ENCODE measurements around the gene STUM.
"Not testable (repeated sequence)": the region's sequence is repeated elsewhere in the genome, so short reads cannot be mapped to it uniquely, and the experiment has no call there.

Gene STUM

GRCh38 chr1:226584164-226584563 lies 35.6 kb downstream of the STUM start:
- no peak for DNase-seq

- no peak for DNase-seq
These were observed 37.6 kb downstream of the STUM start for GRCh38 chr1:226586116-226586515.

GRCh38 chr1:226586650-226587422 lies 38.3 kb downstream of the STUM start:
- no peak for DNase-seq

- DNase-seq = no peak
These were observed 39.9 kb downstream of the STUM start for GRCh38 chr1:226588484-226588883.

GRCh38 chr1:226589008-226589733 lies 40.6 kb downstream of the STUM start:
- DNase-seq = no peak

GRCh38 chr1:226590614-226591013 lies 42.0 kb downstream of the STUM start:
- no peak for DNase-seq

- DNase-seq = no peak
These were observed 45.0 kb downstream of the STUM start for GRCh38 chr1:226593541-226593940.

GRCh38 chr1:226596531-226597165 lies 48.1 kb downstream of the STUM start:
- no peak for DNase-seq

- DNase-seq = no peak
These were observed 49.3 kb downstream of the STUM start for GRCh38 chr1:226597616-226598454.

GRCh38 chr1:226598455-226598849 lies 49.9 kb downstream of the STUM start:
- no peak for DNase-seq

- DNase-seq = not testable (repeated sequence)
These were observed 50.4 kb downstream of the STUM start for GRCh38 chr1:226598955-226599354.

GRCh38 chr1:226599636-226600238 lies 51.2 kb downstream of the STUM start:
- no peak for DNase-seq

- no peak for DNase-seq
These were observed 51.7 kb downstream of the STUM start for GRCh38 chr1:226600254-226600653.

- DNase-seq = no peak
These were observed 52.9 kb downstream of the STUM start for GRCh38 chr1:226601456-226601855.

- no peak for DNase-seq
These were observed 53.8 kb downstream of the STUM start for GRCh38 chr1:226602186-226603021.

GRCh38 chr1:226603022-226603857 lies 54.7 kb downstream of the STUM start:
- no peak for DNase-seq

- DNase-seq = no peak
These were observed 55.4 kb downstream of the STUM start for GRCh38 chr1:226603858-226604559.

- no peak for DNase-seq
These were observed 56.2 kb downstream of the STUM start for GRCh38 chr1:226604560-226605317.

- no peak for DNase-seq
These were observed 56.9 kb downstream of the STUM start for GRCh38 chr1:226605318-226605950.
